Measurements from ENCODE around the gene ANXA11.

Gene ANXA11

DNA sequence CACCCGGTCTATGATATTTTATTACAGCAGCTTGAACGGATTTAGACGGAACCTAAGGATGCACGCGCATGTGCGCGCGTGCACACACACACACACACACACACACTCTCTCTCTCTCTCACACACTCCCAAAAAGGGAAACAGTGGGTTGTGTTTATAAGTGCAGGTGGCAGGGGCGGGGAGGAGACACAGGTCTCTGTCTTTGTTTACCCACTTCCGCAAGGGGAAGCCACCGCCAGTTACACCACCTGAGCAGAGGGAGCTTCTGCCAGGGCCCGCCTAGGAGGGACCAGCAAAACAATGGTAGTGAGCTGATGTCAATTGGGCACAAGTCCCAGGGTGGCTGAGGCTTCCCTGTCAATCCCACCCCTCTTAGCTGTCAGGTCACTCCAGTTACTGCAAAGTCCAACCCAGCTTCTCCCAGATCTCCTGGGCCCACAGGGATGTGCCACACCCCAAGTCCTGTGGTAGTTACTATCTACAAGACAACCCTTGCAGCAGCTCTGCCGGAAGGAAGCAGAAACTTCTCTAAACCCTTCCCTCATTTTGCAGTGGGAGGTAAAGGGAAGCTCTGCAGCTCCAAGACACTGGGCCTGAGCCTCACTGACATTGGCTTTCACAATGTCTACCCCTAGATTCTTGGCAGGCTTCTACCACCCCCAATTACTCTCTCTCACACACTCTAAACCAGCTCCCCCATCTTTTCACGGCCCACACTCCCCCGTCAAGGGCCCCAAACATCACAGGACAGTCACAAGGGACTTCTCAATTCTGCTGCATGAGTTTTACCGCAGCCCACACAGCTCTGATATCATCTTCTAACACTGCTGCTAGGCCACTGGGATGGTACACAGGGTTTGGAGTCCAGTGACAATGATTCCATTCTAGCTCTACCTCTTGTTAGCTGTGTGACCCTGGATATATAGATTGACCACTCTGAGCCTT is 17.6 kb downstream of the ANXA11 start:
- peak; percentile 62 to 71 for DNase-seq

DNA sequence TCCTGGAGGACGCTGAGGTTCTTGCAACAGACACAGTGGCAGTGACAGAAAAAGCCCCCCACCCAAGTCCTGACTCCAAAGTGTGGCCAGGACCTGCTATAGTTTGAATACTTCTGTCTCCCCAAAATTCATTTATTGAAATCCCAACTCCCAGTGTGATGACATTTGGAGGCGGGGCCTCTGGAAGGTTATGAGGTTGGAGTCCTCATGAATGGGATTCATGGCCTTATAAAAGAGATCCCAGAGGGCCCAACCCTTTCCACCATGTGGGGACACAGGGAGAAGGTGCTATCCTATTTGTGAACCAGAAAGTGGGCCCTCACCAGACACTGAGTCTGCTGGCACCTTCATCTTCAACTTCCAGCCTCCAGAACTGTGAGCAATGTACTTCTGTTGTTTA is 18.3 kb downstream of the ANXA11 start:
- DNase-seq = no peak

DNA sequence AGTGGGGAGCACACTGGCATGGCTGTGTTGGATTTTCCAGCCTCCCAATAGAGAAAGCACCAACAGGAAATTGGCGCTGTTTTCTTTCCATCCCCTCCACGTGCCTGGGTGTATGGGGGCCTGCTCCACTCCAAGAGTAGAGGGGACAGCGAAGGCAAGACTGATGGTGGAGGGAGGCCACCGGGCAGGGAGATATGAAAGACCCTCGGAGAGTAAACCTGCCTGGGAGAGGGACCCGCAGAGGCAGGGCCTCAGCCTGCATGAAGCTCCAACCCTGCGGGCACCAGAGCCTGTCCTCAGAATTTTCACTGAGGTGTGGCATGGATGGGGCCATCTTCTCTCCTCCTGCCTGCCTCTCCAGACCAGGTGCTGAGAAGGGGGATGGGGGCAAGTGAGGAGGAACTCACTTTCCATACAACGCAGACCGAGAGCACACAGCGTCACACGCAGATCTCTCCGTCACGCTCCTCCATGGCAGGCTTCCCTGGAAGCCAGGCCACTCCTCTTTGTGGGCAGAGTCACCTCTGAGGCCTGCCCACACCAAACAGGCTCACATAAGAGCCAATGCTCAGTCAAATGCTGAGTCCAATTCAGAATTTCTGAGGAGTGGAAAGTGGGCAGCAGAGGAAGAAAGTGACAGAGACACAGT is 18.8 kb downstream of the ANXA11 start:
- DNase-seq = peak; percentile 51 to 58

DNA sequence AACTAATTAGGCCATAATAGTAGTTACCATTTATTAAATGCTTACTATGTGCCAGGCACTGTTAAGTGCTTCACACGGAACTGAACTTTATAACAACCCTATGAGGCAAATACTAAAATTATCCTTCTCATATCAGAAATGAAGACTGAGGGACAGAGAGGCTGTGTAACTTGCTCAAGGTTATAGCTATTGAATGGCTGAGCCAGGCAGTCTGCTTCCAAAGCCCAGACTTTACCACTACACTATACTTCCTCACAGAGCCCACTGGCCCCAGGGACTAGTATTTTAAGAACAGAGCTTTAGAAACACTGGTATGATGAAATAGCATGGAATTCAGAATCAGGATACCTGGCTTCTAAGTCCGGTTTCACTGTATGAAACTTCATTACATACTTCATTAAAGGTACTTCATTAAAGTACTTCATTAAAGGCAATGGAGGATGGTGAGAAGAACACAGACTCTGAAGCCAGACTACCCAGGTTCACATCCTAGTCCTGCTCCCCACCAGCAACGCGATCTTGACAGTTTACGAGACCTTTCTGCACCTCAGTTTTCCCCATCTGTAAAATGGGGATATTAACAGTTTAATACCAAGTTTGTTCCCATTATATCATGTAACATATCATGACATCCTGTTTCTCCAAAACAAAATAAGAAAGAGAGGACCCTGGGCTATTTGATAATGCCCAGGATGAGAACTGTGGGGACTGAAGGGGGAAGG is 19.6 kb downstream of the ANXA11 start:
- no peak for DNase-seq

DNA sequence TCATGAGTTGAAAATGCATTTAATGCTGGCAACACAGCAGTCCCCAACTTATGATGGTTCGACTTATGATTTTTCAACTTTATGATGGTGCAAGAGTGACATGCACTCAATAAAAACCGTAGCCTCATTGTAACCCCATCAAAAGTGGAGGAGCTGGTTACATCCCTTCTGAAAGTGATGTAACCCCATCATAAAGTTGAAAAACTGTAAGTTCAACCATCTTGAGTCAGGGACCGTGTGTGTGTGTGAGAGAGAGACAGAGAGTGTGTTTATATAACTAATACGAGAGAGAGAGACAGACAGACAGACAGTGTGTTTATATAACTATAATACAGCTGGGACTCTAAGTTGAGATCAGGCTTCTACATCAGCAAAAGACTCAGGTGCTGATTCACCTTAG is 21.0 kb downstream of the ANXA11 start:
- no peak for DNase-seq

DNA sequence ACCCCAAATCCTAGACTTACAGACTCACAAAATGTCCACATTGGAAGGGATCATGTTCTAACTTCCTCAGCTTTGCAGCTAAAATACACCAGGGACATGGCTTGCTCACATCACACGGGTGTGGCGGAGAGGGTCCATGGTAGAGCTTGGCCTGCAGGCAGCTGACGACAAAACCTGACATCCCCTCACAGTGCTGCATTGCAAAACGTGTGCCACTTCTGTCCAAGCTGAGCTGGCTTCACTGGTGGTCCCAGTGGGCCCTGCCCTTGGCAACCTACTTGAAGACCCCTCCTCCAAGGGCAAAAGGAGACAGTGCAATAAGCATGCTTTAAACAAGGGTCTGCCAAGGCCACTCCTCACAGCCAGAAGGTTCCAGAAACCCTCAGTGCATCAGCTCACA is 21.9 kb downstream of the ANXA11 start:
- DNase-seq = no peak

DNA sequence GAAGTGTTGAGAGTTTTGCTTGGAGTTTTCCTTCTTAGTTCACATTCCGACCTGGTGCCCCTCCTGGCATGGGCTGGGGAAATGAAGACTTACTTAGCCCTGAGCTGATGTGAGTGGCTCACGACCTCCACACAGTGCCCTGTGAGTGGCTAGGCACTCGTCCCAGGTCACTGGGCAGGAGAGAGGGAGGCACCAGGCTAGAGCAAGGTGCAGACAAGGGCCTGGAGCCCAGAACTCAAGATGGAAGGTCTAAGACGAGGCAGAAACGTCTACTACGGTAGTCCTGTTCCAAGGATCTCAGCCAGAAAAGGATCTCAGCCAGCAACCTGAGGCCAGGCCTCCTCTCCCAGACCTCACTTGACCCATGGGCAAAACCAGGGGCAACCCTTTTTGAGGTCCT is 22.4 kb downstream of the ANXA11 start:
- DNase-seq = no peak

DNA sequence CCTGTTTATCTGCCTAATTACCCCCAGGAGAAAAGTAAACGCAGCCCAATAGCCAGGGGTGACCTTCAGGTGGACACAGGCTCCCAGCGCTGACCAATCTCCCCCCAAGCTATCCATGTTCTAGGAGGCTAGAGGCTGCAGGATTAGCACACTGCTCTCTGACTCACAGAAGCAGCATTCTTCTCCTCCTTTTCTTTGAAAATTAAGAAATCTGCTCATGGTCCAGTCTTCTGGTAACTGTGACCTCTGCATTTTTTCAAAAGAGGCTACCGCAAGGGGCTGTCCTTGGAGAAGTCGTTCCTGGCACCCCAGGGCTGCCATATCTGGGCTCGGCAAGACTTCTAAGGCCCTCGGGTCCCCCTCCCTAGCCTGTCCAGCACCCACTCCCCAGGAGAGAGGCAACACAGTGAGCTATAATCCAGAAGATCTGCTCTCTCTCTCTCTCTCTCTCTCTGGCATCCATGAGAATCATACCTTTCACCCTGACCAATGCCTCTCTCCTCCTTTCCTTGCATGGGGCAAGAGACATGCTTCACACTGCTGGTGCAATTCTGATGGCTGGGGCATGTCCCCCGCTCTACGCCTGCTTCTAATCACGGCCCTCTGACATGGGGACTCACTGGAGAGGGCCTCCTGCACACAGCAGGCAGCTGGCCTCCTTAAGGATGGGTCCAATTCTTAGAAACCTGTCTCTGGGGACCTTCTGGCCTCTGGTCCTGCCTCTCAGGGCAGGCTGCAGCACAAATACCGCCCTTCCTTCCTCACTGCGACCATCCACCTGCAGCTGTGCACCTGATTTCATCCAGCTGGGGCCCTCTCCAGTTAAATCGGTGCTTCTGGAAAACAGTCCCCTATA is 27.3 kb downstream of the ANXA11 start:
- no peak for DNase-seq

DNA sequence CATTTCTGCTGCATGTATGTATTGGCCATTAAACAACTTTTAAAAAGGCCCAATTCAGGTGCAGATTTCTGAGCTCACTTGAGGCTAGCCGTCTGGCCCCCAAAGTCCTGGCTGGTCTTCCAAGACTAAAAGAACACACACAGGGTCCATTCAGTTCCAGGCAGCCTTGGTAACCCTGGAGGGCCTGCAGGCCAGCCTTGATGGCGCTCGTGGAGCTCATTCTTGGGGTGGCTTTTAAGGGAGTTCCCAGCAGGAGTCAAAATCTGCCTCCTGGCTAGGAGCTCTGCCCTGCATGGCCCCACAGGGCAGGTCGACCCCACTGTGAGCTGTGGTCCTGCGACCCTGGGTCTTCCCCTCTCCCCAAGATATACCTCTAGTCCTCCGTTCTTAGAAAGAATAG is 28.8 kb downstream of the ANXA11 start:
- no peak for DNase-seq

DNA sequence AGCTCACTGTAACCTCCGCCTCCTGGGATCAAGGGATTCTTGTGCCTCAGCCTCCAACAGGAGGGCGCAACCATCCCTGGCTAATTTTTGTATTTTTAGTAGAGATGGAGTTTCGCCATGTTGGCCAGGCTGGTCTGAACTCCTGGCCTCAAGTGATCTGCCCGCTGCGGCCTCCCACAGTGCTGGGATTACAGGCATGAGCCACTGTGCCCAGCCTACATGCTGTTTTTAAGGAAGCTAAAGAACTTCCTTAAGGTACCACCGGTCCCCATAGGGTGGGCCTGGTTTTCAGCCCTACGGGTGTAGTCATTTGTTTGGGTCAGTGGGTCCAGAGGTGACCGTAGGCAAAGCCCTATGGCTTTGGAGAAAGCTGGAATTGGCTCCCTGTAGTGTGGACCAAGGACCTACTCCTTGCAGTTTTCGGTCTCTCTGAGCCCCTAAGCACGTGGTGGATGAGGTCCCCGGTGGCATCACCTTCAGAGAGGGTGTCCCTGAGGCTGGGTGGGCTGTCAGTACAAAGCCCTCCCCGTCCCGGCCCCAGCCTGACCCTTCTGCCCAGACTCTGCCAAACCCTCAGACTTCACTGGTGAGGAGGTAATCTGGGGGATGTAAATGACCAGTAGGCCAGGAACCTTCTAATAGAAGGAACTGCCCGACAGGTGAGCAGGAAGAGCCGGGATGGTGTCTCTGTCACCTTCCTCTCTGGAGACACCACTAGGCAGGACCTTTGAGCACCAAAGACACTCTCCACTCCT is 30.5 kb downstream of the ANXA11 start:
- DNase-seq = no peak

DNA sequence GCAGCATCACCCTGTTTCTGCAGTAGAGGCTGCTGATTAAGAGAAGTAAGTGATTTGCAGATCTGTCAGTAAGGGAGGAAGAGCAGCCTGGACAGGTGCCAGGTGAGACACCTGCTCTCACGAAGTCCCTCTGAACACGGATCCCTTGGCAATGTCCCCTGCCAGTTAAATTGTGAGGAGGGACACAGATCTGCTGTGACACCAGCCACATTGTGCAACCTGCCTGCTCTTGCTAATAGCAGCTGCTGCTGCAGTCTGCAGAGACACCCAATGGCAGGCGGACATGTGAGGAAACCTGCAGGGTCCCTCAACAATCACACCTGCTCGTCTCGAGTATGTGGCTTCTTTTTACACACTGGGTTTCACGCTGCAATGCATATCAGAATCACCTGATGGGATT is 31.9 kb downstream of the ANXA11 start:
- DNase-seq = no peak

DNA sequence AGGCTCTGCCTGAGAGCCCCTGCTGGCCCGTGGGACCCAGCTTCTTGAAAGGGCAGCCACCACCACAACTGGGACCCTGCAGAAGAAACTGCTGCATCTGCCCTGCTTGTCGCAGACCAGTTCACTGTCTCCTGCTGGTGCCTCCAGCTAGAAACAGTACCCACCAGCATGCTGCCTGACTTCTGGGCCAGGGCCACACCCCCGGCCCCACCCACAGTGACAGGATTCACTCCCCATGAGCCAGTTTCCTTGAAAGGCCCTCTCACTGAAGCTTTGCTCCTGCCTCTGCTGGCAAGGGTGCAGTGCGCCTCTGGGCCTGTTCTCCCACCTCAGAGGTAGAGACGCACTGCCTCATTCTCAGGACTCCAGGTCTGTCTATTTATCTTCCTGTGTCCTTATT is 32.4 kb downstream of the ANXA11 start:
- no peak for DNase-seq

DNA sequence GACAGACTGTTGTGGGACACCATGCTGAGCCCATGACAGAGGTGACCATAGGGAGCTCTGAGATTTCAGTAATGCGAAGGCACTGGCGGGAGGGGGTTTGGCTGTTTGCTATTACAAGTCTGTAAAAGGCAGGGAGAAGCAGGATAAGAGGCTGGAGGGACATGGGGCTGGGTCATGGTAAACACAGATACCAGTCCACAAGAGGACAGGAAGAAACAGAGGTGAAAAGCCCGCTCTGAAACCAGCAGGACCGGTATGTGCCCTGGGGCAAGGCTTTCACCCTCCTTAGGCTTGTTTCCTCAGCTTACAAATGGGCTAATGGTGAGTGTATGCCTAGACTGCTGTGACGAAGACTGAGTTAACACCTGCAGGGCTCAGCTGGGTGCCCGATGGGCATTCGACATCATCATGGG is 34.1 kb downstream of the ANXA11 start:
- no peak for DNase-seq

DNA sequence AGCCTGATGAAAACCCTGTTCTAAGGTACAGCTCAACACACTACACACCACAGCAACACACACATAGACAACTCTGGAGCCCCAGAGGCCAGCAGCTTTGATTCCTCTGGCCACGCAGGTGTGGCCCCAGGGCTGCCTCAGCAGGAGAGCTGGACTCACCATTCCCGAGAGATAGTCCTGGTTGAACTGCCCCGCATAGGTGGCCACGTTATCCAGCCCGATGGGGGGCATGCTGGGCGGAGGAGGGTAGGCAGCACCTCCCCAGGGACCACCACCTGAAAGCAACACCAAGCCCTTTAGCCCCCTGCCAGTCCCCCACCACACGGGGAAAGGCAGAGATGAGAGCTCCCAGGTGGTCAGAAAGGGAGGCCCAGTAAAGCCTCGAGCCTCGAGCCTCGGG is 34.7 kb downstream of the ANXA11 start:
- DNase-seq = no peak

DNA sequence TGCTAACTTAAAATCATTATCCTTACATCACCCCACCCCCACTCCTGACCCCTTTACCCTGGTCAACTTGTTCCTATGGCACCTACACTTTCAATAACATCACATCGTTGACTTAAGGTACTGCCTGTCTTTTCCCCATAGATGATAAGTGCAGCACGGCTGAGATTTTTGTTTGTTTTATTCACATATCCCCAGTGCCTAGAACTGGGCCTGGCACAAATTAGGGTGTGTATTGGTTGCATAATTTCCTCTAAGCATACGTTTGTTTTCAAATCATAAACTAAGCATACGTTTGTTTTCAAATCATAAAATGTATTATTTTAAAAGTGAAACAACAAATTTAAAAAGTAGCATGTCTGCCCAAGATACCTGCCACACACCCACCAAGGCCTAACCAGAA is 35.3 kb downstream of the ANXA11 start:
- no peak for DNase-seq

DNA sequence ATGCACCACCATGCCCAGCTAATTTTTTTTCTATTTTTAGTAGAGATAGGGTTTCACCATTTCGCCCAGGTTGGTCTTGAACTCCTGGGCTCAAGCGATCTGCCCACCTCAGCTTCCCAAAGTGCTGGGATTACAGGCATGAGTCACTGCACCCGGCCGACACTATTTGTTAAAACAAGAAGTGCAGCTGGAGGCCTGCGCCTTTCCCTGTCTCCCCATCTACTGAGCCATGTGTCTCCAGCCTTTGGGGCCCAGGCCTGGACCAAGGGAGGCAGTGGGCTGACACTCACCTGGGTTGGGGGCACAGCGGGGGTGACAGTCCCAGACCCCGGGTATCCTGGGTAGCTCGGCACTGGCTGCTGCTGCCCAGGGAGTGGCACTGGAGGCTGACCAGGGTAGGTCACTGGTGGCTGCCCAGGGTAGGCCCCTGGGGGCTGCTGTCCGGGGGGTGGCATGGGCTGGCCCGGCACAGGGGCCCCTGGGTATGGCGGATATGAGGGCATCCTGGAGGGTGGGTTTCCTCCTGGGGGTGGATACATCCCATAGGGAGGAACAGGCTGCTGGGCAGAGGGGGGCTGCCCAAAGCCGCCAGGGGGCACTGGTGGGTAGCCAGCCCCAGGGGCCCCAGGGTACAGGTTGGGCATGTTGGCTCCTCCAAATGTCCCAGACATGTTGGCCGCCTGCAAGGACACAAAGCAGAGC is 36.5 kb downstream of the ANXA11 start:
- peak in 1 of 2 experiments; percentile 29 for DNase-seq

DNA sequence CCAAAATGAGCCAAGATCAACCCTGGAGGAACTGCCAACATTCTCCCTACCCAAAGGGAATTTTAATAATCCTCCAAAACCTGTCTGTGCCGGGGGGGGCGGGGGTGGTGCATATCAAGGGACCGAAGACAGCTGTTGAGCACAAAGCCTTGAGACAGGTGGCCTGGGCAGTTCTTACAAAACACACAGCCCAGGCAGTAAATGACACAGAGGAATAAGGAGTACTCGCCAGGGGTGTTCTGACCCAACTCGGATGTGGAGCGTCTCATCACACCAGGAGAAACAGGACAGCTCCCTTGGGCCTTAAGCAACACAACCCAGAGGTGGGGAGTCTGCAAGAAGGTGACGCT is 37.2 kb downstream of the ANXA11 start:
- DNase-seq = no peak

DNA sequence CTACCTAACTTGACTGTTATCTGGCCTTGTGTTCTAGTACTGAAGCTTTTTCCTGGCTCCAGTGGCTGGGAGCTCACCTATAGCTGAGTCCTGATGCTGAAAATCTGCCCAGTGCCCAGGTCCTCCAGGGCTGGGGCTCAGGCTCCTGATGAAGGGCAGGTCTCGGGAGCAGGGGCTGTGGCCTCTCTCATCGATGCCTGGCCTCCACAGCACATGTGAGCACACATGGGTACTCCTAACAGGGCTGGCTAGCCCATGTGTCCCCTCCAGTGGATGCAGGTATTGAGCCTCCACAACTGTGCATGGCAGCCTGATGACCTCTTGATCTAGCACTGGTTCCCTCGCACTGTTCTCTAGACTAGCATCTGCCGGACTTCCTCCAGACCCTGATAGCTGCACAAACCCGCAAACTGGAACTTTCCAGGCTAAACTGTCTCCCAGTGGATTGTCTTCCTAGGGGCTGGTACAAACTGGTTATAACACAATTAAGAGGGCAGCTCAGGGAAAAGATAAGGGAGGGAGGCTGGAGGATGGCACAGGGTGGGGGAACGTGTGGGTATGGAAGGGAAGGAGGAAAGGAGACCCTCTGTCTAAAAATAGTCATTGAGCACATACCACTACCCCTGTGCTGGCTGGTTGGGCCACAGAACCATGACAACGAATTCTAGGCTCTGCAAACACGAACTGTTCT is 37.7 kb downstream of the ANXA11 start:
- DNase-seq = no peak

DNA sequence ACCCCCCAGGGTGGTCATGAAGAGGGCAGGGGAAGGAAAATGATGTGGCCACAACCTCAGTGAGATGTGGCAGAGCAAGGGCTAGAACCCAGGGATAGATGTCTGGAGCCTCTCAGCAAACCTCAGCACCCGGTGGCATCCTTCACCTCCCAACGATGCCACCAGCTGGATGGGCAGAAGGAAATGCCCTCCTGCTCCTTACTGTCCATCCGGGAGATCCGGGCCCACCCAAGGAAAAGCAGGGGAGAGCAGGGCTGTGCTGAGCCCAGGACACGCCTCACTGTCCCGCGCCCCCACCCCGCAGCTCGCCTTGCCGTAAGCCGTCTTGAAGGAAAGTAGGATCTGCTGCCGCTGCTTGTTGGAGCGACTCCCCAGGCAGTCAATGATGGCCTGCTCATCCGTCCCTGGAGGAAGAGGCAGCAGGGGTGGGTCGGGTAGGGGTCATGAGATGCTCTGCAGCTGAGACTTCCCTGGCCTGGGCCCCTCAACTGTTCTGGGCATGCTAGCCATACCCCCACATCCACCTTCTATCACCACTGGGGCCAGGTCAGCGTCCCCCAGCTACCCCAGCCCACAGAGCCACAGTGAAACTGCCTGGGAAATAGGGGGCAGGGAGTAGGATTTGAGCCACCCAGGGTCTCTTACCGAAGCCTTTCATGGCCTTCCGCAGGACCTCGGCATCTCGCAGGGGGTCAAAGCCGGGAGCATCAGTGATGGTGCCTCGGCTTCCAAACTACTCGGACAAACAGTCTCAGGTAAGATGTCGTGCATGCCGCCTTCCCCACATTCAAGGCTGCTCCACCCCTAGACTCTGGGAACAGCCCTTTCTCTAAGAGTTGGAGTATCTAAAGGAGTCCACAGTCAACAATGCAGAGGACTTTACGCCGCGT is 38.5 kb downstream of the ANXA11 start:
- DNase-seq = no peak

DNA sequence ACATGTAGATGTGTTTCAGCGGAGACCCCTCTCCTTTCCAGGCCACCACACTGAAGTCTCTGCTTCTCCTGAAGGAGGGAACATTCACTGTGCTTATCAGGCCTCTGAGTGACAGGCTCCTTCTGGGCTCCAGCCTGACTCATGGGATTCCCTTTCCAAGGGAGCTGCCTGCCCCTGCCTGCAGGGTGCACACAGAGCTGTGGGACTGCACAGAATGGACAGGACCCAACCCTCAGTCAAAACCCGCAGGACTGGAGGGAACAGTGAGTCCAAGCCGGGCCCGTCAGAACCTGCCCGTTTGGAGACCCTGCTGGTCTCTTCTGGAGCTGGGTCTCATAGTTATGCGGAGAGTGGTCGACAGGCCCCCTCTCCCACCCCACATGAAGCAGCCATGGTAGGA is 40.2 kb downstream of the ANXA11 start:
- no peak for DNase-seq

Measured in activated CD4-positive, alpha-beta T cell treated with anti-CD3 and anti-CD28 coated beads, Interleukin-2, amount 50 U/mL, for 48 hours (primary cell).